WTC11 (cell line): Measurements from ENCODE around the gene CFAP99. TPM values are rescaled to one million over a fixed set of nuclear protein-coding genes. Genes with fewer than 3 reads are reported as not detected.

Source experiments
- ATAC-seq: fragments of 200-7000 bp; cut with Tn5 transposase; 2 replicates; pipeline ENCODE4 v1.10.0; 2021; ENCODE audit warnings: mild to moderate bottlenecking, moderate library complexity
- CTCF ChIA-PET: fragments of 300-600 bp; sonication (Branson Sonifier 250); formaldehyde crosslinking; loops from one replicate; lab custom pipeline; 2021; ENCODE audit warnings: antibody characterized with exemption; lab: Charles Lee
- POLR2A ChIA-PET: fragments of 350-600 bp; sonication (Branson Sonifier 250); formaldehyde crosslinking; loops from one replicate; lab custom pipeline; 2021; ENCODE audit warnings: antibody characterized with exemption; lab: Charles Lee
- DNase-seq: peaks from one replicate; pipeline ENCODE4 v3.0.0; 2021; ENCODE audit warnings: low spot score
- H3K27ac Mint-ChIP-seq: 2 replicates; pipeline ENCODE4 v1.8.0; 2021; ENCODE audit warnings: mixed read lengths
- H3K27me3 Mint-ChIP-seq: 2 replicates; pipeline ENCODE4 v1.8.0; 2021; ENCODE audit warnings: low read depth, mild to moderate bottlenecking, moderate library complexity, mixed read lengths
- H3K36me3 Mint-ChIP-seq: 2 replicates; pipeline ENCODE4 v1.8.0; 2021; ENCODE audit warnings: mixed read lengths
- H3K4me1 Mint-ChIP-seq: 2 replicates; pipeline ENCODE4 v1.8.0; 2022; ENCODE audit warnings: mixed read lengths
- H3K4me3 Mint-ChIP-seq: 2 replicates; pipeline ENCODE4 v1.8.0; 2021; ENCODE audit warnings: mild to moderate bottlenecking, moderate library complexity, mixed read lengths
- H3K9me3 Mint-ChIP-seq: 2 replicates; pipeline ENCODE4 v1.8.0; 2021; ENCODE audit warnings: mixed read lengths
- AFF4 ChIP-seq: sonication (generic); formaldehyde crosslinking; IDR thresholded peaks from 2 replicates; pipeline ENCODE4 v1.8.1; 2023; ENCODE audit warnings: mild to moderate bottlenecking, missing genetic modification reagents, borderline replicate concordance
- CREB1 ChIP-seq: sonication (generic); formaldehyde crosslinking; IDR thresholded peaks from 2 replicates; pipeline ENCODE4 v1.8.0; 2023; ENCODE audit warnings: mild to moderate bottlenecking, missing genetic modification reagents
- ELF4 ChIP-seq: sonication (generic); formaldehyde crosslinking; IDR thresholded peaks from 2 replicates; pipeline ENCODE4 v1.8.1; 2022; ENCODE audit warnings: low read depth, mild to moderate bottlenecking, moderate library complexity, missing genetic modification reagents
- ETV6 ChIP-seq: sonication (generic); formaldehyde crosslinking; IDR thresholded peaks from 2 replicates; pipeline ENCODE4 v1.8.1; 2022; ENCODE audit warnings: mild to moderate bottlenecking, missing genetic modification reagents
- FOXP1 ChIP-seq: sonication (generic); formaldehyde crosslinking; IDR thresholded peaks from 2 replicates; pipeline ENCODE4 v1.8.0; 2022; ENCODE audit warnings: missing genetic modification reagents, mild to moderate bottlenecking, moderate library complexity, borderline replicate concordance
- GABPB1 ChIP-seq: sonication (generic); formaldehyde crosslinking; IDR thresholded peaks from 2 replicates; pipeline ENCODE4 v1.8.1; 2023; ENCODE audit warnings: mild to moderate bottlenecking, missing genetic modification reagents
- GTF2I ChIP-seq: fragments of 250-450 bp; sonication (Bioruptor Pico); conservative IDR thresholded peaks from 2 replicates; pipeline ENCODE4 v1.4.0; 2021; ENCODE audit warnings: mild to moderate bottlenecking
- KAT7 ChIP-seq: sonication (generic); formaldehyde crosslinking; IDR thresholded peaks from 2 replicates; pipeline ENCODE4 v1.8.1; 2023; ENCODE audit warnings: missing genetic modification reagents, mild to moderate bottlenecking, borderline replicate concordance
- NFATC4 ChIP-seq: fragments of 250-450 bp; sonication (Bioruptor Pico); IDR thresholded peaks from 2 replicates; pipeline ENCODE4 v1.9.0; 2021; ENCODE audit warnings: mild to moderate bottlenecking
- NFE2L1 ChIP-seq: sonication (generic); formaldehyde crosslinking; IDR thresholded peaks from 2 replicates; pipeline ENCODE4 v1.8.1; 2023; ENCODE audit warnings: missing genetic modification reagents
- PRDM15 ChIP-seq: sonication (generic); formaldehyde crosslinking; IDR thresholded peaks from 2 replicates; pipeline ENCODE4 v1.8.0; 2022; ENCODE audit warnings: missing genetic modification reagents
- PRRX2 ChIP-seq: fragments of 250-450 bp; sonication (Bioruptor Pico); IDR thresholded peaks from 2 replicates; pipeline ENCODE4 v1.8.0; 2021; ENCODE audit warnings: mild to moderate bottlenecking
- RELA ChIP-seq: sonication (generic); formaldehyde crosslinking; IDR thresholded peaks from 2 replicates; pipeline ENCODE4 v1.8.1; 2022; ENCODE audit warnings: missing genetic modification reagents, mild to moderate bottlenecking, borderline replicate concordance
- SOX15 ChIP-seq: fragments of 250-450 bp; sonication (Bioruptor Pico); IDR thresholded peaks from 2 replicates; pipeline ENCODE4 v1.9.0; 2021; ENCODE audit warnings: mild to moderate bottlenecking
- TP53 ChIP-seq: sonication (generic); formaldehyde crosslinking; IDR thresholded peaks from 2 replicates; pipeline ENCODE4 v1.8.1; 2023; ENCODE audit warnings: mild to moderate bottlenecking, missing genetic modification reagents
- USF1 ChIP-seq: sonication (generic); formaldehyde crosslinking; IDR thresholded peaks from 2 replicates; pipeline ENCODE4 v1.8.0; 2022; ENCODE audit warnings: mild to moderate bottlenecking, missing genetic modification reagents
- USF2 ChIP-seq: sonication (generic); formaldehyde crosslinking; IDR thresholded peaks from 2 replicates; pipeline ENCODE4 v1.8.1; 2023; ENCODE audit warnings: mild to moderate bottlenecking, missing genetic modification reagents, moderate library complexity
- ZNF121 ChIP-seq: sonication (generic); formaldehyde crosslinking; IDR thresholded peaks from 2 replicates; pipeline ENCODE4 v1.8.0; 2023; ENCODE audit warnings: missing genetic modification reagents
- ZNF423 ChIP-seq: fragments of 250-450 bp; sonication (Bioruptor Pico); IDR thresholded peaks from 2 replicates; pipeline ENCODE4 v2.1.2; 2022; ENCODE audit warnings: mild to moderate bottlenecking, moderate library complexity
- ZNF532 ChIP-seq: fragments of 250-450 bp; sonication (Bioruptor Pico); IDR thresholded peaks from 2 replicates; pipeline ENCODE4 v1.9.0; 2021; ENCODE audit warnings: mild to moderate bottlenecking, borderline replicate concordance
- total RNA-seq: library from RNA; stranded (reverse); gene quantifications from 3 replicates; pipeline ENCODE4 v1.2.3, GENCODE V29; 2021

The CFAP99 gene
- total RNA-seq, 1 experiment from 2014 or later = not detected

- Mint-ChIP-seq H3K4me3 (no peak overlapping the region), H3K27me3 (peaks cover 3% of the 10 kb centered on the region), H3K36me3 (peaks cover 15% of the 10 kb centered on the region), H3K9me3 (peaks cover 32% of the 10 kb centered on the region), H3K4me1 (no peaks in the 10 kb centered on the region), H3K27ac (no peak overlapping the region)
- ATAC-seq (no peak), DNase-seq (no peak)
- no peak for TF ChIP-seq ETV6 (CRISPR knock-in tag)
- TF ChIP-seq SOX15 = no peak
- TF ChIP-seq PRRX2 (CRISPR knock-in tag) = no peak
- TF ChIP-seq ELF4 (CRISPR knock-in tag) = no peak
- TF ChIP-seq NFATC4 (CRISPR knock-in tag) = no peak
- no peak for TF ChIP-seq ZNF532
- TF ChIP-seq AFF4 (CRISPR knock-in tag) = no peak
- no peak for TF ChIP-seq PRDM15 (CRISPR knock-in tag)
- POLR2A ChIA-PET = no interaction called here
- CTCF ChIA-PET = no interaction called here
Observed at GRCh38 chr4:2371765-2372487, 46.8 kb upstream of the CFAP99 start.

- peaks cover 3% of the 10 kb centered on the region for H3K27me3 Mint-ChIP-seq
- TF ChIP-seq RELA (CRISPR knock-in tag) (no peak), NFE2L1 (CRISPR knock-in tag) (no peak), ZNF423 (CRISPR knock-in tag) (no peak), TP53 (CRISPR knock-in tag) (no peak), USF1 (CRISPR knock-in tag) (no peak), PRRX2 (CRISPR knock-in tag) (no peak), FOXP1 (CRISPR knock-in tag) (no peak), GABPB1 (no peak), USF2 (CRISPR knock-in tag) (no peak), GTF2I (CRISPR knock-in tag) (no peak), ZNF121 (CRISPR knock-in tag) (no peak), CREB1 (CRISPR knock-in tag) (no peak), KAT7 (CRISPR knock-in tag) (no peak)
- no peak overlapping the region for H3K27ac Mint-ChIP-seq
- ChIA-PET CTCF (no interaction called here), POLR2A (no interaction called here)
- no peak overlapping the region for H3K4me3 Mint-ChIP-seq
- ATAC-seq (no peak), DNase-seq (no peak)
- peaks cover under 1% of the 10 kb centered on the region; the same call in 1 of the 2 replicates for H3K4me1 Mint-ChIP-seq
- peaks cover 32% of the 10 kb centered on the region for H3K9me3 Mint-ChIP-seq
- peaks cover 15% of the 10 kb centered on the region for H3K36me3 Mint-ChIP-seq
Observed at GRCh38 chr4:2372488-2373030, 46.2 kb upstream of the CFAP99 start.
